Prostate gland (tissue), 2 donors: ENCODE measurements around the gene MYRF. TPM values are rescaled to one million over a fixed set of nuclear protein-coding genes. Genes with fewer than 3 reads are reported as not detected.

ENCODE experiments used
- DNase-seq: peaks from one replicate; pipeline ENCODE4 v3.0.0-alpha.2; 2019; ENCODE audit warnings: low spot score
- H3K27ac ChIP-seq, 2 donors: fragments of 200-600 bp; sonication (generic); 2 replicates each; pipeline ENCODE4 v1.5.1; 2017 to 2019
- H3K27me3 ChIP-seq: fragments of 200-600 bp; sonication (generic); replicated peaks from 2 replicates; pipeline ENCODE4 v1.5.1; 2019; ENCODE audit not compliant: insufficient read depth
- H3K36me3 ChIP-seq, 2 donors: fragments of 200-600 bp; sonication (generic); 1 replicate in 1 of 2; 2 replicates in 1 of 2; pipeline versions ENCODE4 v1.5.1 to v1.8.1; 2017 to 2019
- H3K4me1 ChIP-seq: fragments of 200-600 bp; sonication (generic); replicated peaks from 2 replicates; pipeline ENCODE4 v1.5.1; 2019
- H3K4me3 ChIP-seq, 2 donors: fragments of 200-600 bp; sonication (generic); 2 replicates each; pipeline ENCODE4 v1.5.1; 2017 to 2019
- H3K9me3 ChIP-seq: fragments of 200-600 bp; sonication (generic); 2 replicates; pipeline ENCODE4 v1.5.1; 2017
- CTCF ChIP-seq, 4 experiments: fragments of 200-600 bp in 2 of 4; fragments of 450-650 bp in 2 of 4; sonication (generic) in 2 of 4; IDR thresholded peaks; 1 replicate in 3 of 4; 2 replicates in 1 of 4; pipeline ENCODE4 v1.5.1; 2016 to 2019; ENCODE audit warnings: antibody characterized with exemption in 4 of 4, mild to moderate bottlenecking in 2 of 4, moderate library complexity in 2 of 4
- POLR2A ChIP-seq: fragments of 450-650 bp; IDR thresholded peaks from one replicate; pipeline ENCODE4 v1.6.1; 2016; ENCODE audit warnings: antibody characterized with exemption, mild to moderate bottlenecking
- POLR2AphosphoS5 ChIP-seq: sonication (generic); formaldehyde crosslinking; IDR thresholded peaks from one replicate; pipeline ENCODE4 v1.6.1; 2017; ENCODE audit warnings: antibody characterized with exemption
- WGBS: methylation state at CpG from one replicate; pipeline ENCODE4 v1.1.5; 2018; 5-methylcytosine and 5-hydroxymethylcytosine counted together
- intact Hi-C: fragments of 100-400 bp; cut with DNase I; formaldehyde crosslinking; loops from one replicate; pipeline ENCODE4 v1.14.2; 2022
- total RNA-seq, 2 donors: library from RNA; depleted of rRNA; stranded (reverse); fragments of >200 nt; gene quantifications; one replicate each; pipeline ENCODE4 v1.1.0, GENCODE V29; 2016

Gene MYRF
- total RNA-seq, 2 donors from 2014 or later = 0.77 to 3.4 TPM

- H3K27ac ChIP-seq = peak overlapping the region; percentile 77 to 86
- peak overlapping the region; percentile 44 to 71 for H3K4me3 ChIP-seq
- H3K4me1 ChIP-seq = peaks cover 12% of the 10 kb centered on the region
- H3K9me3 ChIP-seq = no peaks in the 10 kb centered on the region
- 0% methylated on average over 16 of the region's 16 CpGs for WGBS
- intact Hi-C loops = no loop called here
- no peaks in the 10 kb centered on the region for H3K27me3 ChIP-seq
- TF ChIP-seq POLR2A (no peak), CTCF (IDR thresholded peaks at IDR 0.05) (no peak), POLR2AphosphoS5 (no peak)
- no peak for DNase-seq
- H3K36me3 ChIP-seq = no peaks in the 10 kb centered on the region
Observed at GRCh38 chr11:61828379-61828628, 75.9 kb downstream of the MYRF start.

DNA sequence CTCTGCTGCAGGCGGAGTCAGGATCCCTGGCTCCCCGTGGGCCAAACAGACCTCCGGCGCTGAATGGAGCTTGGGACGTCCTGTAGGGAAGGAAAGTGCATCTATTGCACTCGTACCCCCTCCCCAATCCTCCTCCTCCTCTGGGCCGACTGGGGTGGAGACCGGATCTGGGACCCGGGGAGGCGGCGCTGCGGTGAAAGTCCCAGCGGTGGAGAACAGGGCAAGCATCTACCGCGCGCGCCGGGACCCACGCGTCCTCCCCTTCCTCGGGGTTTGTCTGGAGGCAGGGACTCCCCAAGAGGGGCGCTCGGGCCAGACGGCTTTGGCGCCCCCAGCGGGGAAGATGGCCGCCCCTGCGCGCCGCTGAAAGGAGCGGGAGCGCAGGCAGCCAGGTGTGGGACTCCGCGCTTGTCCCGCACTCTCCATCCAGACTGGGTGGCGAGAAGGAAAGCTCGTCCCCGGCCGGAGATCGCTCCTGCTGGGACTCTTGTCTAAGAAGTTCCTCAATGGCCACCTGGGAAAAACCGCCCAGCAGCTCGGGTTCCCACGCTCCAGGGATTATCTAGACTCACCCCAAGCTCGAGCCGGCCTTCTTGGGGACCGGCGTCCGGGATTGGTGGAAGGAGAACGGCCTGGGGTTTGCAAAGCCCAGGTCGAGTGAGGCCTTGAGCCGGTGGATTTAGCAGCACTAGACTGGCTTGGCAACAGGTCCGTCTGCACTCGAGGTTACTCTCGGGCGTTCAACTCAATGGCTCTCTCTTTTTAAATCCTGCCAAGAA, 76.4 kb downstream of the MYRF start:
- WGBS = 2% methylated on average over 44 of the region's 55 CpGs
- H3K27ac ChIP-seq = peak overlapping the region; percentile 77 to 86
- intact Hi-C loops = no loop called here
- TF ChIP-seq POLR2A (no peak), POLR2AphosphoS5 (no peak), CTCF (IDR thresholded peaks at IDR 0.05) (peak in 3 of 4 experiments; percentile 18 to 36 (median 20))
- peaks cover 12% of the 10 kb centered on the region for H3K4me1 ChIP-seq
- peak; percentile 37 for DNase-seq
- H3K36me3 ChIP-seq = no peaks in the 10 kb centered on the region
- no peaks in the 10 kb centered on the region for H3K9me3 ChIP-seq
- no peaks in the 10 kb centered on the region for H3K27me3 ChIP-seq
- H3K4me3 ChIP-seq = peak overlapping the region; percentile 44 to 71

- no peak for DNase-seq
- TF ChIP-seq CTCF (IDR thresholded peaks at IDR 0.05) = no peak
- no peak for TF ChIP-seq POLR2AphosphoS5
- TF ChIP-seq POLR2A = no peak
- peaks cover 12% of the 10 kb centered on the region for H3K4me1 ChIP-seq
- no peaks in the 10 kb centered on the region for H3K9me3 ChIP-seq
- intact Hi-C loops = no loop called here
- H3K27ac ChIP-seq = peak overlapping the region; percentile 77 to 86
- WGBS = 75% methylated on average over 4 of the region's 4 CpGs
- H3K36me3 ChIP-seq = no peaks in the 10 kb centered on the region
- H3K4me3 ChIP-seq = peak overlapping the region in 1 of 2 donors; percentile 71
- H3K27me3 ChIP-seq = no peaks in the 10 kb centered on the region
Observed at GRCh38 chr11:61829806-61830205, 77.4 kb downstream of the MYRF start.

DNA sequence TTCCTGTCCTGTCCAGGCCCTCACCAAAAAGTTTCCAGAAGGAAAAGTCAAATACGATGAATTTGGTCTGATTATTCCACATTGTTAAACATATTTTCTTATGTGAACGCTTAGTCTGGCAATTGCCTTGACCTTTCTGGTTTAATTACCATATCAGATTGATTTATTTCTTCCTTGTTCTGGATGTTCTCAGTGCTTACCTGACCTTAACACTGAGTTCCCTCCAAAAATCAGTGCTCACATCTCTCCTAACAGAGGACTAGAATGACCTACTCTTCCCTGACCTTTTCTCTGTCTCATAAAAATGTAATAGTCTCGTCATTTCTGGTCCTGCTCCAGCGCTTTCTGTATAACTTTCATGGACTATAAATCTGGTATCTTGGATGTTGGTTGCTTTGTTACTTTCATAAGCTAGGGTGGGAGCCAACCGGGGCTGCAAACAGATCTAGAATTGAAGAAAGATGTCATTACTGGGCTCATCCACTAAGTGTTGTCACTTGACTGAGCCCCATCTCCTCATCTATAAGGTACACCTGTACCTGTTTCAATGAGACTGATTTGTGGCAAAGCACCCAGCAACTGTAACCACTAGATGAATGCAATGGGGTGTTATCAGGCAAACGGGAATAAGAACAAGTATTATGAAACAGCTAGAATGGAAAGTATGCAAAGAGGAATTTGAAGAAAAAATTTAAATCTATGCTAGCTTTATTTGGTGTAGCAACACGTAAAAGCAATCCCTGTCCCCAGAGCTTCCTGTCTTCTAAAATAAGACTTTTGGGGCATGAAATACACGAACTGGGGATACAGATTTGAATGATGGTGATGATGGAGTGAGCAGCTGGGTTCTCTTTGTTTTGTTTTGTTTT, 78.0 kb downstream of the MYRF start:
- Histone ChIP-seq H3K4me3 (peak overlapping the region in 1 of 2 donors; percentile 71), H3K27me3 (no peaks in the 10 kb centered on the region), H3K36me3 (no peaks in the 10 kb centered on the region), H3K4me1 (peaks cover 12% of the 10 kb centered on the region), H3K27ac (peak overlapping the region; percentile 77 to 86), H3K9me3 (no peaks in the 10 kb centered on the region)
- WGBS = 14% methylated on average over 8 of the region's 8 CpGs
- peak; percentile 40 for DNase-seq
- intact Hi-C loops = no loop called here
- TF ChIP-seq CTCF (IDR thresholded peaks at IDR 0.05) = no peak
- TF ChIP-seq POLR2A = no peak
- peak; percentile 71 for TF ChIP-seq POLR2AphosphoS5
